H1 (cell line): ENCODE data around the gene SPHKAP. TPM values are rescaled to one million over a fixed set of nuclear protein-coding genes. Genes with fewer than 3 reads are reported as not detected.

Experiments
- CHD1 ChIP-seq: IDR thresholded peaks from 2 replicates; pipeline ENCODE4 v1.6.1; 2012; ENCODE audit warnings: low read depth, low read length, improper control_type of control experiment
- HDAC2 ChIP-seq, 2 experiments: fragments of 300-600 bp in 1 of 2; sonication (generic) in 1 of 2; IDR thresholded peaks; 2 replicates each; pipeline ENCODE4 v1.6.1; 2011 to 2012; ENCODE audit warnings: low read depth in 2 of 2, low read length in 2 of 2, mild to moderate bottlenecking in 2 of 2, moderate library complexity in 2 of 2, borderline replicate concordance in 1 of 2, inconsistent platforms in 1 of 2
- TCF12 ChIP-seq: IDR thresholded peaks from 2 replicates; pipeline ENCODE4 v1.6.1; 2011; ENCODE audit warnings: low read depth, mild to moderate bottlenecking, low read length
- polyA plus RNA-seq, 7 experiments: library from polyadenylated mRNA; depleted of rRNA in 3 of 7; stranded (reverse) in 5 of 7; unstranded in 2 of 7; fragments of >200 nt in 5 of 7; fragments of 200-250 nt in 2 of 7; gene quantifications; 1 replicate in 5 of 7; 2 replicates in 1 of 7; 4 replicates in 1 of 7; pipeline versions ENCODE4 v1.2.1 to v1.2.3, GENCODE V29; 2011 to 2013; ENCODE audit warnings: missing spikeins in 2 of 7, mixed read lengths in 2 of 7
- total RNA-seq: library from RNA; stranded (reverse); fragmentation: NEBNext Ultra II Directional; extraction: Animal tissue kit (Norgen Biotek cat#: 25700); gene quantifications from 2 replicates; pipeline ENCODE4 v1.2.1, GENCODE V29; 2021

Gene SPHKAP
- total and polyA plus RNA-seq, 2 of the 8 experiments (the other 6 are each of a cell fraction or from before 2014, with no cell fraction given), result 0.02 TPM; not detected in 1

DNA sequence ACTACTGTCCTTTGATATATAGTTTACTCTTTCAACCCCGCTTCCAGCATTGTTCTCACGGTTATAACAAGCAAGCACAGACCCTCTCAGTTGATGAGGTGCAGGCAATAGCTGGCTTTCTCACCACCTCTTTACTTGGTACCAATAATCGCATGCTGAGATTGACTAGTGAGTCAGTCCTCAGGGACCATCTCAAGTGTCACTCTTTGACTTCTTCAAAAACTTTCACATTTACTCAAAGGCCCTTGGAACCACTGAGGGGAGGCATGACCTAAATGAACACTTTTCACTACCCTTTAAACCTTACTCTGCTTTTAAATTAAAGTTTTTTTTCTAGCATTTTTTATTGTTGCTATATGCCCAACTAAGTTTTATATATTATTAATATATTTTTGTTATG lies 208.2 kb downstream of the SPHKAP start (continued):
- TF ChIP-seq CHD1, result no peak
- no peak for TF ChIP-seq HDAC2 (IDR thresholded peaks at IDR 0.05; ENCODE audit: borderline replicate concordance in 1 of 2, low read depth in 2 of 2, low read length in 2 of 2)
- no peak for TF ChIP-seq TCF12
